Upper lobe of right lung (tissue), 1 donor: ENCODE data around the gene HSP90AB1. TPM values are rescaled to one million over a fixed set of nuclear protein-coding genes. Genes with fewer than 3 reads are reported as not detected.

Experiments used
- ATAC-seq: fragments of 200-7000 bp; cut with Tn5 transposase; one replicate; pipeline ENCODE4 v1.9.1; 2020; ENCODE audit warnings: mild to moderate bottlenecking, moderate library complexity
- DNase-seq: peaks from one replicate; pipeline ENCODE4 v3.0.0-alpha.2; 2020
- H3K27ac ChIP-seq: fragments of 200-600 bp; one replicate; pipeline ENCODE4 v1.8.0; 2022
- H3K27me3 ChIP-seq: fragments of 200-600 bp; one replicate; pipeline ENCODE4 v1.8.0; 2022; ENCODE audit warnings: mild to moderate bottlenecking
- H3K36me3 ChIP-seq: fragments of 200-600 bp; one replicate; pipeline ENCODE4 v1.8.0; 2022
- H3K4me1 ChIP-seq: fragments of 200-600 bp; one replicate; pipeline ENCODE4 v1.8.0; 2022
- H3K4me3 ChIP-seq: fragments of 200-600 bp; one replicate; pipeline ENCODE4 v1.8.0; 2022; ENCODE audit warnings: mild to moderate bottlenecking
- H3K9me3 ChIP-seq: fragments of 200-600 bp; one replicate; pipeline ENCODE4 v1.8.0; 2022
- intact Hi-C: fragments of 100-400 bp; cut with DNase I; formaldehyde crosslinking; loops from one replicate; pipeline ENCODE4 v1.11.0; 2022
- total RNA-seq: library from RNA; stranded (reverse); fragmentation: NEBNext Ultra II Directional; extraction: Animal tissue kit (Norgen Biotek cat#: 25700); gene quantifications from one replicate; pipeline ENCODE4 v1.2.1, GENCODE V29; 2021
- TF ChIP-seq, protein P1 (sequence below): fragments of 200-600 bp; IDR thresholded peaks from one replicate; pipeline ENCODE4 v1.8.0; 2022; ENCODE audit warnings: antibody characterized with exemption
- donor health status: DM: no; HTN: yes; CAD: no; lungs with severe emphysema.

HSP90AB1 gene
- total RNA-seq, 1 donor from 2014 or later = 660 TPM

DNA sequence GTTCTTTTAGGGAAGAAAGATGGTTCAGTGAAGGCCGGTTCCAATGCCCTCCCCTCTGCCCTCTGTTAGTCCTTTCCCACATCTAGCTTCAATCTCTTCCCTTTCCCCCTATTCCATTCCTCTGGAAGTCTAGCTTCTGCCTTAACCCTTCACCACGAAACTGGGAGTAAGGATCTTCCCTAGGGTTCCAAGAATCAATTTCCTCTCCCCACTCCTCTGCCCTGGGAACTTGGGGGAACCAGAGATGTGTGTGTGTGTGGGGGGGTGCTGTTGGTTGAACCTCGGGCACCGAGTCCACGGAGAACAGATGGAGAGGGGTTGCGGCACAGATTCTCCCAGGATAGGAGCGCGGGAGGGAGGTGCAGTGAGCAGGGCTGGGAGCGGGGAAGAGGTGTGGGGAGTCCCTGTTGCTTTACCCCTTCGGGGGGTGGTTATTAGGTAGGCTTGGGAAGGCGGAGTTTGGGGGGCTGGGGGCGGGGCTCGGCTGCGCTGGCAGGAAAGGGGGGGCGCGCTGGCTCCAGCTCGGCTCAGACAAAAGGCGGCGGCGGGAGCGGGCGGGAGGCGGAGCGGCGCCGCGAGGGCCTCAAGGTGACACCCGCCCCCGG lies 23.1 kb downstream of the HSP90AB1 start, which contains the start of gene TMEM151B:
TMEM151B (plus strand) TSS at position 530 of the 605 bp plus-strand sequence. CDS start 293 bp downstream, outside the sequence.
- H3K9me3 ChIP-seq = no peaks in the 10 kb centered on the region
- no peaks in the 10 kb centered on the region for H3K36me3 ChIP-seq
- H3K4me3 ChIP-seq = no peak within 1 kb of the TSS
- peaks cover under 1% of the 10 kb centered on the region for H3K4me1 ChIP-seq
- peaks cover 36% of the 10 kb centered on the region for H3K27me3 ChIP-seq
- TF ChIP-seq, protein P1, sequence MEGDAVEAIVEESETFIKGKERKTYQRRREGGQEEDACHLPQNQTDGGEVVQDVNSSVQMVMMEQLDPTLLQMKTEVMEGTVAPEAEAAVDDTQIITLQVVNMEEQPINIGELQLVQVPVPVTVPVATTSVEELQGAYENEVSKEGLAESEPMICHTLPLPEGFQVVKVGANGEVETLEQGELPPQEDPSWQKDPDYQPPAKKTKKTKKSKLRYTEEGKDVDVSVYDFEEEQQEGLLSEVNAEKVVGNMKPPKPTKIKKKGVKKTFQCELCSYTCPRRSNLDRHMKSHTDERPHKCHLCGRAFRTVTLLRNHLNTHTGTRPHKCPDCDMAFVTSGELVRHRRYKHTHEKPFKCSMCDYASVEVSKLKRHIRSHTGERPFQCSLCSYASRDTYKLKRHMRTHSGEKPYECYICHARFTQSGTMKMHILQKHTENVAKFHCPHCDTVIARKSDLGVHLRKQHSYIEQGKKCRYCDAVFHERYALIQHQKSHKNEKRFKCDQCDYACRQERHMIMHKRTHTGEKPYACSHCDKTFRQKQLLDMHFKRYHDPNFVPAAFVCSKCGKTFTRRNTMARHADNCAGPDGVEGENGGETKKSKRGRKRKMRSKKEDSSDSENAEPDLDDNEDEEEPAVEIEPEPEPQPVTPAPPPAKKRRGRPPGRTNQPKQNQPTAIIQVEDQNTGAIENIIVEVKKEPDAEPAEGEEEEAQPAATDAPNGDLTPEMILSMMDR = no peak
- H3K27ac ChIP-seq = no peak within 1 kb of the TSS
- intact Hi-C loops = no loop called here
- ATAC-seq (no peak), DNase-seq (no peak)

DNA sequence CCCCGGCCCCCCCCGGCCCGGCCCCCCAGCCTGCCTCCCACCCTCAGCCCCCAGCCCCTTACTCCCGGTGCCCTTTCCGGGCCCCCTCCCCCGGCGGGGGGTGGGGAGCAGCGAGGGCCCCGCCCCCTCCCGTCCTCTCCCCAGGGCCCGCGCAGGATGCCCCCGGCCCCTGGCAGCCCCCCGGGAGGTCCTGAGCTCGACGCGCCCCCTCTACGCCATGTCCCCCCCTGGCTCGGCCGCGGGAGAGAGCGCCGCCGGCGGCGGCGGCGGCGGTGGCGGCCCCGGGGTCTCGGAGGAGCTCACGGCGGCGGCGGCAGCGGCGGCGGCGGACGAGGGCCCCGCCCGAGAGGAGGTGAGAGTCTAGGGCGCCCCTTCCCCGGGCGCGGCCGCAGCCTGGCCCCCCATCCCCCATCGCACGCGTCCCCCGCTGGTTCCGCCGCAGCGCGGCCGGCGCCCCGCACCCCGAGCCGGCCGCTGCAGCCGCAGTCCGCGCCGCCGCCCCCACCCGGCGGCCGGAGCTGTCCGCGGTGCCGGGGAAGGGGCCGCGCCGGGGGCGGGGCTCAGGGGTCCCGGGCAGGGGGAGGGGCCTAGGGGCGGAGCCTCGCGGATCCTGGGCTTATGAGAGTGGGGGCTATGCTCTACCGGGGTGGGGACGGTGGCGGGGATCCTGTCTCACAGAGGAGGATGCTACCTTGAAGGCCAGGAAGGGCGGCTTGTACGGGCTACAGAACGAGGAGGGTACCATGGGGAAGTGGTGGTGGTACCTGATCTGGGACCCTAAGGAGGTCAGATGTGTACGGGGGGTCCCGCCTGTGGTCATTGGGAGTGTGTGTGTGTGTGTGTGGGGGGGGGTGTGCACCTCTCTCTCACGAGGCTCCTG lies 23.9 kb downstream of the HSP90AB1 start:
- ATAC-seq = no peak
- H3K9me3 ChIP-seq = no peaks in the 10 kb centered on the region
- DNase-seq = no peak
- TF ChIP-seq, protein P1 = no peak
- no peak overlapping the region for H3K4me3 ChIP-seq
- H3K36me3 ChIP-seq = no peaks in the 10 kb centered on the region
- no peaks in the 10 kb centered on the region for H3K4me1 ChIP-seq
- peaks cover 43% of the 10 kb centered on the region for H3K27me3 ChIP-seq
- intact Hi-C loops = no loop called here
- H3K27ac ChIP-seq = no peak overlapping the region

DNA sequence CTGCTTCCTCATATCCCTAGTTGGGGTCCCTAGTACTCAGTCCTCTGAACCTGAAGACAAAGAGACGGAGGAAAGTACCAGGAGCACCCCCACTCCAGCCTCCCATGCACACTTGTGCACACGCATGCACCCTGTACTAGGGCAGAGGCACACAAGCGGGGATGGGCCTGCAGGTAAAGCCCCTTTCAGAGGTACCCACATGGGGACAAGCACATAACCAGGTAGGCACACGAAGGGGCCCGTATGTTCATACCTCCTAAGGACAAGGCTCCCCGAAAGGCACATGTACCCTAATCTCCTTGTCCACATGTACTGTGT lies 24.5 kb downstream of the HSP90AB1 start:
- Histone ChIP-seq H3K27me3 (peaks cover 49% of the 10 kb centered on the region), H3K4me3 (no peak overlapping the region), H3K9me3 (no peaks in the 10 kb centered on the region), H3K4me1 (no peaks in the 10 kb centered on the region), H3K36me3 (no peaks in the 10 kb centered on the region), H3K27ac (no peak overlapping the region)
- DNase-seq (no peak), ATAC-seq (no peak)
- intact Hi-C loops = no loop called here
- TF ChIP-seq, protein P1 = no peak

DNA sequence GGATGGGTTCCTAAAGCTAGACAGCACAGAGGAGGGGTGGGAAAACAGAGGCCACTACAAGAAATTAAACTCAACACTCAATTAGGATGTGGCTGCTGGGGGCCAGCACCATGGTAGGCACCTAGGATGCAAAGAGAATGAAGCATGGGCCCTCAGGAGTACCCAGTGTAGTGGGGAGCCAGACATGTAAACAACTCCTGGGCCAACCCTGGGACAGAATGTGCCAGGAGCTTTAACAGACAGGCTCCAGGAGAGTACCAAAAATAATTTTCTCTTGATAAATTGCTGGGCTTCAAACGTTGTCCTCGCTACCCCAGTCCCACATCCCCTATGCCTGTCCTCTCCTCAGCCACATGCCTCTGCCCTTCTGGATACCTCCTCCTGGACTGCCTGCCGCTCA lies 25.0 kb downstream of the HSP90AB1 start:
- H3K27me3 ChIP-seq = peaks cover 55% of the 10 kb centered on the region
- no peaks in the 10 kb centered on the region for H3K36me3 ChIP-seq
- H3K4me3 ChIP-seq = no peak overlapping the region
- no peak for ATAC-seq
- TF ChIP-seq, protein P1 = no peak
- intact Hi-C loops = no loop called here
- no peak overlapping the region for H3K27ac ChIP-seq
- no peaks in the 10 kb centered on the region for H3K9me3 ChIP-seq
- H3K4me1 ChIP-seq = no peaks in the 10 kb centered on the region
- no peak for DNase-seq

DNA sequence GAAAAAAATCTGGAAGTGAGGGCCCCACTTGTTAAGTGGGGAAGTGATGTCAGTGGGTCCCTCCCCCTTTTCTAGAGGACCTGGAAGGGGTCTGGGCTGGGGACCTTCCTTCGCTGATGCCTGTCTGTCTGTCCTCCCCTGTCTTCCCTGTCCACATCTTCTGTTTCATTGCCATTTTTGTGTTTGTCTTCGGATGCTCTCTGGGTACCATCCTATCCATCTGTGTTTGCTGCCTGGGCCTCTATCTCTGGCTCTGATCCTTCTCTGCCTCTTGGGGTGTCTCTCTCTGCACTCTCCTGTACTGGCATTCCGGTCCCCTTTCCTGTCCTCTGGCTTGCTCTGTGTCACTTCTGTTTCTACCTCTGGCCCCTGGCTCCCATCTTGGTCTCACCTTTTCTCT lies 25.6 kb downstream of the HSP90AB1 start:
- TF ChIP-seq, protein P1 = no peak
- no peaks in the 10 kb centered on the region for H3K4me1 ChIP-seq
- H3K27me3 ChIP-seq = peaks cover 61% of the 10 kb centered on the region
- no peak for ATAC-seq
- intact Hi-C loops = no loop called here
- no peaks in the 10 kb centered on the region for H3K36me3 ChIP-seq
- no peak for DNase-seq
- no peak overlapping the region for H3K4me3 ChIP-seq
- no peaks in the 10 kb centered on the region for H3K9me3 ChIP-seq
- no peak overlapping the region for H3K27ac ChIP-seq
